Mesenchymal stem cell (in vitro differentiated cells and primary cell): Measurements from ENCODE around the gene ARFGAP2.

Source experiments
- DNase-seq: peaks from one replicate; pipeline ENCODE4 v3.0.0-alpha.2; 2013
- H2AFZ ChIP-seq: one replicate; pipeline ENCODE4 v1.6.1; 2013; ENCODE audit warnings: low read depth, mild to moderate bottlenecking, control low read depth, inconsistent platforms, low read length, moderate library complexity
- H2AK5ac ChIP-seq: 2 replicates; pipeline ENCODE4 v1.6.1; 2013; ENCODE audit warnings: low read length, moderate library complexity, mild to moderate bottlenecking, inconsistent platforms; ENCODE audit not compliant: severe bottlenecking
- H2BK120ac ChIP-seq: one replicate; pipeline ENCODE4 v1.6.1; 2013; ENCODE audit warnings: low read depth, mild to moderate bottlenecking, inconsistent platforms, low read length, moderate library complexity
- H2BK12ac ChIP-seq, 2 experiments: one replicate each; pipeline ENCODE4 v1.6.1; 2013; ENCODE audit warnings: inconsistent platforms in 2 of 2, low read length in 2 of 2, mild to moderate bottlenecking in 2 of 2, moderate library complexity in 2 of 2, control low read depth in 1 of 2
- H2BK15ac ChIP-seq: one replicate; pipeline ENCODE4 v1.6.1; 2013; ENCODE audit warnings: mild to moderate bottlenecking, low read depth, inconsistent platforms; ENCODE audit not compliant: poor library complexity, severe bottlenecking
- H2BK5ac ChIP-seq: 2 replicates; pipeline ENCODE4 v1.6.1; 2013; ENCODE audit warnings: low read depth, mild to moderate bottlenecking, low read length, control low read depth, inconsistent platforms; ENCODE audit not compliant: poor library complexity, severe bottlenecking
- H3K14ac ChIP-seq, 2 experiments: one replicate each; pipeline ENCODE4 v1.6.1; 2013; ENCODE audit warnings: inconsistent platforms in 2 of 2, low read length in 2 of 2, control low read depth in 1 of 2, mild to moderate bottlenecking in 1 of 2, moderate library complexity in 1 of 2
- H3K18ac ChIP-seq, 2 experiments: one replicate each; pipeline ENCODE4 v1.6.1; 2013; ENCODE audit warnings: inconsistent platforms in 2 of 2, low read length in 2 of 2, control low read depth in 1 of 2, low read depth in 1 of 2, mild to moderate bottlenecking in 1 of 2
- H3K23ac ChIP-seq, 2 experiments: one replicate each; pipeline ENCODE4 v1.6.1; 2013; ENCODE audit warnings: inconsistent platforms in 2 of 2, low read length in 2 of 2, mild to moderate bottlenecking in 2 of 2, moderate library complexity in 2 of 2, control low read depth in 1 of 2
- H3K27ac ChIP-seq: 2 replicates; pipeline ENCODE4 v1.5.1; 2013; ENCODE audit warnings: mild to moderate bottlenecking, moderate library complexity, low read length, control low read depth, inconsistent platforms; ENCODE audit not compliant: poor library complexity, severe bottlenecking
- H3K27me3 ChIP-seq, 2 experiments: 2 replicates each; pipeline versions ENCODE4 v1.6.1 to v1.7.0; 2013; ENCODE audit warnings: low read length in 2 of 2, mild to moderate bottlenecking in 2 of 2, moderate library complexity in 2 of 2, control low read depth in 1 of 2, inconsistent platforms in 1 of 2; ENCODE audit not compliant: control insufficient read depth in 1 of 2, insufficient read depth in 1 of 2
- H3K36me3 ChIP-seq, 2 experiments: 2 replicates each; pipeline versions ENCODE4 v1.6.1 to v1.7.0; 2013; ENCODE audit warnings: low read length in 2 of 2, control low read depth in 1 of 2, inconsistent platforms in 1 of 2, low read depth in 1 of 2, mild to moderate bottlenecking in 1 of 2; ENCODE audit not compliant: insufficient read depth in 2 of 2, control insufficient read depth in 1 of 2
- H3K4ac ChIP-seq, 2 experiments: one replicate each; pipeline ENCODE4 v1.6.1; 2013; ENCODE audit warnings: inconsistent platforms in 2 of 2, low read length in 2 of 2, mild to moderate bottlenecking in 2 of 2, moderate library complexity in 2 of 2, control low read depth in 1 of 2, low read depth in 1 of 2
- H3K4me1 ChIP-seq: 2 replicates; pipeline ENCODE4 v1.6.1; 2013; ENCODE audit warnings: low read depth, low read length, control low read depth; ENCODE audit not compliant: control insufficient read depth, insufficient read depth
- H3K4me2 ChIP-seq: 2 replicates; pipeline ENCODE4 v1.6.1; 2013; ENCODE audit warnings: low read length, mild to moderate bottlenecking, inconsistent platforms; ENCODE audit not compliant: poor library complexity, severe bottlenecking
- H3K4me3 ChIP-seq, 2 experiments: 2 replicates each; pipeline versions ENCODE4 v1.5.1 to v1.7.0; 2013; ENCODE audit warnings: low read length in 2 of 2, mild to moderate bottlenecking in 2 of 2, control low read depth in 1 of 2, low read depth in 1 of 2; ENCODE audit not compliant: insufficient read depth in 1 of 2
- H3K79me1 ChIP-seq: replicated peaks from 2 replicates; pipeline ENCODE4 v1.6.1; 2013; ENCODE audit warnings: mild to moderate bottlenecking, control low read depth, low read length, inconsistent platforms; ENCODE audit not compliant: poor library complexity, severe bottlenecking
- H3K9ac ChIP-seq: 2 replicates; pipeline ENCODE4 v1.7.0; 2013; ENCODE audit warnings: mild to moderate bottlenecking, low read length, moderate library complexity
- H3K9me3 ChIP-seq: 2 replicates; pipeline ENCODE4 v1.7.0; 2013; ENCODE audit warnings: mild to moderate bottlenecking, low read length; ENCODE audit not compliant: control insufficient read depth
- H4K8ac ChIP-seq: one replicate; pipeline ENCODE4 v1.6.1; 2013; ENCODE audit warnings: inconsistent platforms, mild to moderate bottlenecking, low read length, moderate library complexity
- H4K91ac ChIP-seq: one replicate; pipeline ENCODE4 v1.6.1; 2013; ENCODE audit warnings: mild to moderate bottlenecking, low read length, inconsistent platforms
- WGBS: methylation state at CpG from one replicate; pipeline ENCODE4 v1.1.7; 2013; ENCODE audit warnings: mixed read lengths; 5-methylcytosine and 5-hydroxymethylcytosine counted together

ARFGAP2 gene

GRCh38 chr11:47186076-47186699, 9.5 kb upstream of the ARFGAP2 start, which contains the start of gene PACSIN3:
Gene PACSIN3 (minus strand): TSS chr11:47186434. CDS start chr11:47182727, 3,707 bp downstream.
- peak within 1 kb of the TSS; percentile 24 for H2AK5ac ChIP-seq
- peak within 1 kb of the TSS in 1 of 2 experiments; percentile 87 for H2BK12ac ChIP-seq
- peak within 1 kb of the TSS; percentile 86 for H2AFZ ChIP-seq
- H3K4ac ChIP-seq, result peak within 1 kb of the TSS; percentile 34 to 79
- peak within 1 kb of the TSS; percentile 65 to 94 for H3K14ac ChIP-seq
- peak within 1 kb of the TSS; percentile 62 for H4K91ac ChIP-seq
- H3K23ac ChIP-seq, result peak within 1 kb of the TSS in 1 of 2 experiments; percentile 88
- peak within 1 kb of the TSS; percentile 55 for H2BK15ac ChIP-seq
- H3K27ac ChIP-seq, result peak within 1 kb of the TSS; percentile 71
- H3K4me1 ChIP-seq, result peaks cover 30% of the 10 kb centered on the region
- peak within 1 kb of the TSS; percentile 20 for H2BK5ac ChIP-seq
- H3K18ac ChIP-seq, result peak within 1 kb of the TSS; percentile 89 to 95
- under 1% methylated on average over 48 of the region's 80 CpGs for WGBS
- H3K4me3 ChIP-seq, result peak within 1 kb of the TSS; percentile 83
- DNase-seq, result peak; percentile 71
- no peaks in the 10 kb centered on the region for H3K27me3 ChIP-seq
- peak within 1 kb of the TSS; percentile 52 for H2BK120ac ChIP-seq
- H3K36me3 ChIP-seq, result peaks cover 0 to 26% of the 10 kb centered on the region in 2 experiments
- H3K9ac ChIP-seq, result peak within 1 kb of the TSS; percentile 87
- H3K4me2 ChIP-seq, result peak within 1 kb of the TSS; percentile 98
- peaks cover 11% of the 10 kb centered on the region for H3K79me1 ChIP-seq
- no peaks in the 10 kb centered on the region for H3K9me3 ChIP-seq
- H4K8ac ChIP-seq, result peak within 1 kb of the TSS; percentile 75

DNA sequence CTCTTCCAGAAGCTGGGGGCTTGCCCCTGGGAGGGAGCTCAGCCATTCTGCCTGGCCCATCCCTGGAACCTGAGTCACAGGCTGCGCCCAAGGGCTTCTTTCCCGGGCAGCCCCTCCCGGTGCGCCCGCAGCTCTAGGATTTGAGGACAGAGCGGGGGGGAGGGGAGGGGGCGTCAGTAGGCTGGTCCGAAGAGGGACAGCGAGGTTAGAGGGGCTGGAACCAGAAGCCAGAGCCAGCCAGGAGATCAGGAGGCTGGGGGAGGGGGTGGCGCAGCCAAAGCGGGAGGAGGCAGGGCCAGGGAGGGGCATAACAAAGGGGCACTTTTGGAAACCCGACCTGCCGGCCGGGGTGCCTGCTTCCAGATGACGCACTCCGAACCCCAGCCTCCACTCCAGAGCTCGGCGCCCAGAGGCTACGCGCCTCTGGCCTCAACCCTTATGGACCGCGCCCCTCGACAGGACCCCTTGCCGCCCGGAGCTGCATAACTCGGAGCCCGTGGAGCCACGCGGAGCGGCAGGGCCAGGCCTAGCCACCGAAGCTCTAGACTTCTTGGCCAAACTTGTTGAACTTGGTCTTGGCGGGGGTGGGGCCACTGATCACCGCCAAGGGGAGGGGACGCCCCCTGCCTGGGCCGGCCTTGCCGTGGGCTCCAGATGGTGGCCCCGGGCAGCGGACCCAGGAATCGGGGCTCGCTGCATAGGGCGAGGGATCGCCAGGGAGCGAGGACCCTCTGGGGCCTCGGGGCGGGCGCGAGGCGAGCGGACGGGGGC, 8.8 kb upstream of the ARFGAP2 start:
- Histone ChIP-seq H3K79me1 (peaks cover 14% of the 10 kb centered on the region), H3K4ac (peak overlapping the region; percentile 34 to 79)
- 1% methylated on average over 36 of the region's 50 CpGs for WGBS

GRCh38 chr11:47184711-47185304, 8.1 kb upstream of the ARFGAP2 start:
- 28% methylated on average over 13 of the region's 13 CpGs for WGBS
- peak overlapping the region; percentile 88 for H2BK15ac ChIP-seq
- no peak overlapping the region for H2BK12ac ChIP-seq
- H3K18ac ChIP-seq, result peak overlapping the region; percentile 63 to 95
- H4K91ac ChIP-seq, result peak overlapping the region; percentile 14
- H3K4ac ChIP-seq, result peak overlapping the region; percentile 3 to 14
- peaks cover 30% of the 10 kb centered on the region for H3K4me1 ChIP-seq
- H3K14ac ChIP-seq, result peak overlapping the region in 1 of 2 experiments; percentile 31
- H3K4me2 ChIP-seq, result peak overlapping the region; percentile 54
- no peak overlapping the region for H2AFZ ChIP-seq
- no peaks in the 10 kb centered on the region for H3K27me3 ChIP-seq
- H4K8ac ChIP-seq, result peak overlapping the region; percentile 79
- peak; percentile 17 for DNase-seq
- peaks cover 4 to 36% of the 10 kb centered on the region in 2 experiments for H3K36me3 ChIP-seq
- H3K4me3 ChIP-seq, result peak overlapping the region; percentile 83
- no peak overlapping the region for H3K23ac ChIP-seq
- no peak overlapping the region for H2BK5ac ChIP-seq
- no peak overlapping the region for H2BK120ac ChIP-seq
- peak overlapping the region; percentile 87 for H3K9ac ChIP-seq
- H3K9me3 ChIP-seq, result no peaks in the 10 kb centered on the region
- peaks cover 19% of the 10 kb centered on the region for H3K79me1 ChIP-seq
- H2AK5ac ChIP-seq, result no peak overlapping the region
- H3K27ac ChIP-seq, result peak overlapping the region; percentile 62

More for the DNA sequence above, 8.8 kb upstream of the ARFGAP2 start:
- Histone ChIP-seq H2BK5ac (peak overlapping the region; percentile 15), H2BK12ac (peak overlapping the region in 1 of 2 experiments; percentile 87), H2AK5ac (no peak overlapping the region), H3K18ac (peak overlapping the region; percentile 89 to 95), H3K27me3 (no peaks in the 10 kb centered on the region), H3K4me2 (peak overlapping the region; percentile 54), H2BK120ac (peak overlapping the region; percentile 52), H4K8ac (peak overlapping the region; percentile 67), H3K4me3 (peak overlapping the region; percentile 83), H3K23ac (no peak overlapping the region), H4K91ac (peak overlapping the region; percentile 12), H2AFZ (peak overlapping the region; percentile 86), H3K4me1 (peaks cover 30% of the 10 kb centered on the region), H3K36me3 (peaks cover 0 to 29% of the 10 kb centered on the region in 2 experiments), H3K9ac (peak overlapping the region; percentile 87), H3K9me3 (no peaks in the 10 kb centered on the region), H2BK15ac (peak overlapping the region; percentile 44), H3K27ac (peak overlapping the region; percentile 62), H3K14ac (peak overlapping the region; percentile 65 to 94)
- peak; percentile 67 for DNase-seq
